DMS 273 (cell line): Measurements from ENCODE around the gene LAMB3.

Source experiments
- DNase-seq: peaks from one replicate; lab custom pipeline; 2025; ENCODE audit not compliant: unreplicated experiment; lab: John Stamatoyannopoulos, UW

The LAMB3 gene

GRCh38 chr1:209634005-209634737 is 18.1 kb downstream of the LAMB3 start:
- no peak for DNase-seq

DNA sequence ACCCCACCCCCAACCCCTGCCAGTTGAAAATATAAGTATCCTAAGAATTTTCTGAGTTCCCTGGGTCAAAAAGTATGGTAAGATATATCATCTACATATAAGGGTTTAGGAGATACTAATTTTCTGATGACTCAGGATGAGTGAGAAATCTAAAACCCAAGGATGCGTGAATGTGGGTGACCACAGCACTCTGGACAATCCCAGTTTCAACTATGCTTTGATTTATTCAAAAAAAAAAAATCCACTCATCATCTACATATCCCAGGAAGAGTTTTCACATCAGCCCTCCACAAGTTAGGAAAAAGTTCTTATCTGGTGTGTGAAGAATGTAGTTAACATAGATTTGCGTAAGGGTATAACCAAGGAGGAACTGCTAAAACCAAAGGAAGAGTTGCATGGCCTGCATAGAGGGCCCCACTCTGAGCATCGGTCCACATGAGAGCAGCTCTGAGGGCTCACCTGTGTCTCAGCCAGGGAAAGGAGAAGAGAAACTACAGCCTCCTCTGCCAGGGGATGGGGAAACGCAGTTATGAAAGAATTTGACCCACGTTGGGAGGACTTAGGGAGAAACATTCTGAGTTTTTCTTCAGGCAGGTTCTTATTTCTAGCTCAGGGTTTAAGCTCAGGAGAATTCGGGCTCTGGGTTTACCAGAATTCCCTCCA is 18.8 kb downstream of the LAMB3 start:
- DNase-seq = no peak

- no peak for DNase-seq
Observed at GRCh38 chr1:209630383-209631225, 21.6 kb downstream of the LAMB3 start.

DNA sequence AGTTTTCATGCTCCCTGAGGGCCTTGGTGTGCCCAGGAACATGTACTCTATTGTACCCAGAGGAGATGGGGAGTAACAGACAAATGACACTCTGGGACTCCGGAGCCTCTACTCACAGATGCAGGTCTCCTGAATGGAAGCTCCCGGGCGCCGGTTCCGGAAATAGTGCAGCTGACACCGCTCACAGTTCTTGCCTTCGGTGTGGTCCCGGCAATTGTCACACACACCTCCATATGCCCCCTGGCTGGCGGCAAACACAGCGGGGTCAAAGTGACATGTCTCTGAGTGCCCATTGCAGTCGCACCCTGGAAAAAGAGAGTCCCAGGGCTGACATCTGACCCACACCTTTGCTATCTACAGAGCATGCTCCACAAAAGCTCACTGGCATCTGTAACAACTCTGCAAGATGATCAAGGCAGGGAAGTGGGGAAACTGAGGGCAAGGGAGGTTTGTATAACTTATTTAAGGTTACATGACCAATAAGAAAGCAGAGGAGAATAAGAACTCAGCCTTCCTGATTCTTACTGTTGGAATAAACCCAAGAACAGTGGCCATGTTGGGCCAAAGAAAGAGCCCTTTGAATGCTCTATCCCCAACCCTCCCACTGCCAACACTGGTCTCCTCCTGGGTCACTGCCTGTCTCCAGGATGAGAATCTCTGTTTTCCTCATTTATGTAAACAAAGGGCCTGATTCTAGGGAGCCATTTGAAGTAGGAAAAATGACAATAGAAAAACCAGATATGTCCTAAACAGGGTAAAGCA is 22.4 kb downstream of the LAMB3 start:
- no peak for DNase-seq

DNA sequence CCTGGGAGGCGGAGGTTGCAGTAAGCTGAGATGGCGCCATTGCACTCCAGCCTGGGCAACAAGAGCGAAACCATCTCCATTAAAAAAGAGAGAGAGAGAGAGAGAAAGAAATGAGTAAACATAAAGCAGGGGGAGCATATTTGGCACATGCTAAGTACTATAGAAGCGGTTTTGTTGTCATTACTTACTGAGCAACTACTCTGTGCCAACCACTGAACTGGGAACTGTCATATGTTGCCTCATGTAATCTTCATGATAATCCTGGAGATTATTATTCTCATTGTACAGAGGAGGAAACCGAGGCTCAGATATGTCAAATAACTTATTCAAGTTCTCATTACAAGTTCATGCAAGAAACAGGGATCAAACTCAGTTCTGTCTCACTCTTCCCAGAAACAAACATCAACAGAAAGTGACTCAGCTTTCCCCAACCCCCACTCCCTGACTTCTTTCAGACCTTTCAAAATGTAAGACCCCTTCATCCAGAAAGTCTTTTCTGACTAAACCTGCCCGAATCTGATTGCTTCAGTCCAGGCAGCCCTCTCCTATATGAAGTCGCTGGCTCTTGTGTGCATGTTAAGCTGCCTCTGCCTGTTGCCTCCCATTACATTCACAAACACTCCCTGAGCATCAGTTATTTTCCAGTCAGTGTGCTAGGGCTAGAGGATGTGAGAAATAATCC is 23.5 kb downstream of the LAMB3 start:
- DNase-seq = no peak

DNA sequence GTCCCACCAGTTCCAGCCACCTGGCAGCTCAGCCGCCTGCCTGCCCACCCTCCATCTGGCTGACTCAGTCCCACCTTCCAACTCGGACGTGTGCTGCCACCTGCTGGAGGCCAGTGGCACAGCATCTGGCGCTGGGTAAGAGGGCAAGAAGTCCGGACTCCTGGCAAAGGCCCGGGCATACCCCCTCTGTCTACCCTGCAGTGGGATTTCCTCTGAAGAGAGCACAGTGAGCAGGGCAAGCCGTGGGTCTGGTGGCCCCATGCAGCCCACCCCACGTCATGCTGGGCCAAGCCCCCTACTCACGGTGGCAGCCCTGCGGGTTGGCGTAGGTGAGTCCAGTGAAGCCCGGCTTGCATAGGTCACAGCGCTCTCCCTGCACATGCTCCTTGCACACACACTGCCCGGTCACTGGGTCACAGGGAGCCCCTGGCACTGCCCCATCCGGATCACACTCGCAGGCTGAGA is 24.5 kb downstream of the LAMB3 start:
- peak; percentile 94 for DNase-seq

DNA sequence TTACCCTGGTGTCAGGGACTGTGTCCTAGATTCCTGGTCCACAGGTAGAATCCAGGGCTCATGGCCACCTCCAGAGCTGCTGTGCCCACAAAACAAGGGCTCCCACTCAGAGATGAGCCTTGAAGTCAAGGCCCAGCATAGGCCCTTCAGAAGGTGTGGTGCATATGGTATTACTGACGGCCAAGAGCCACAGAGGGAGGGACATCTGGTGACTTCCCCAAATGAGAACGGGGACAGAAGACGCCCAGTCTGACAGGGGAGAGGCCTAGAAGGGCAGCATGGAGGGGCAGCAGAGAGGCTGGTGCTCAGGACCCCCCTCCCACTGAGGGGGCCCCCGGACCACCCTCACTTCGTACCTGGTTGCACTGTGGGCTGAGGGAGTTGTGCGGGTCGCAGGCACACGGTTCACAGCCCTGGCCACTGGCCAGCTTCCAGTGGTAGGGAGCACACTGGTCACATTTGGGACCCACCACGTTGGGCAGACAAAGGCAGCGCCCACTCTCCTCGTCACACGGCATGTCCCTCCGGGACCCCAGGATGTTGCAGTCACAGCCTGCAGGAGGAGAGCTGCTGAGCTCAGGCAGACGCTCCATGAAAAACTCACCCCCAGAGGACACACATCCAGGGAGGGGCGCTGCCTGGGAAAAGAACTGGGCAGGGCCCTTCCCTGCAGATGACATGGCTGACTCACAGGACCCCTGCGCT is 25.0 kb downstream of the LAMB3 start:
- peak; percentile 41 for DNase-seq

GRCh38 chr1:209626346-209627026 is 25.7 kb downstream of the LAMB3 start:
- no peak for DNase-seq

DNA sequence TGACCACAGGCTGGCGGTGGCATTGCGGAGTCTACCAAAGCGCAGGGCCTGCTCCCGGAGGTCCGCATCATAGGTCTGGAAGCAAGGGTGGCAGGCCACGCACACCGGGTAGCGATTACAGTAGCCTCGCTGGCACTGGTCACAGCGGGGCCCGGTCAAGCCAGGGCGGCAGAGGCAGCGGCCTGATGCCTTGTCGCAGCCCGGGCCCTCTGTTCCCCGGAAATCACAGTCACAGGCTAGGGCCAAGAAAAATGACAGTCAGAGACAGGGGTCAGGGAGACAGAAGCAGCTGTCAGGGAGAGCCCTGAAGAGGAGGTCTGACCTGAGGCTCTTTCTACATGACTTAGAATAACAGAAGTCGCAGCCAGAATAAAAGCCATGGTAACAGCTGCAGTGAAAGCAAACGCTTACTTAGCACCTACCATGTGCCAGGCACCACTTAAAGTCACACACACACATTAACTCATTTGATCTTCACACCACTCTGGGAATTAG is 26.4 kb downstream of the LAMB3 start:
- DNase-seq = peak; percentile 53

DNA sequence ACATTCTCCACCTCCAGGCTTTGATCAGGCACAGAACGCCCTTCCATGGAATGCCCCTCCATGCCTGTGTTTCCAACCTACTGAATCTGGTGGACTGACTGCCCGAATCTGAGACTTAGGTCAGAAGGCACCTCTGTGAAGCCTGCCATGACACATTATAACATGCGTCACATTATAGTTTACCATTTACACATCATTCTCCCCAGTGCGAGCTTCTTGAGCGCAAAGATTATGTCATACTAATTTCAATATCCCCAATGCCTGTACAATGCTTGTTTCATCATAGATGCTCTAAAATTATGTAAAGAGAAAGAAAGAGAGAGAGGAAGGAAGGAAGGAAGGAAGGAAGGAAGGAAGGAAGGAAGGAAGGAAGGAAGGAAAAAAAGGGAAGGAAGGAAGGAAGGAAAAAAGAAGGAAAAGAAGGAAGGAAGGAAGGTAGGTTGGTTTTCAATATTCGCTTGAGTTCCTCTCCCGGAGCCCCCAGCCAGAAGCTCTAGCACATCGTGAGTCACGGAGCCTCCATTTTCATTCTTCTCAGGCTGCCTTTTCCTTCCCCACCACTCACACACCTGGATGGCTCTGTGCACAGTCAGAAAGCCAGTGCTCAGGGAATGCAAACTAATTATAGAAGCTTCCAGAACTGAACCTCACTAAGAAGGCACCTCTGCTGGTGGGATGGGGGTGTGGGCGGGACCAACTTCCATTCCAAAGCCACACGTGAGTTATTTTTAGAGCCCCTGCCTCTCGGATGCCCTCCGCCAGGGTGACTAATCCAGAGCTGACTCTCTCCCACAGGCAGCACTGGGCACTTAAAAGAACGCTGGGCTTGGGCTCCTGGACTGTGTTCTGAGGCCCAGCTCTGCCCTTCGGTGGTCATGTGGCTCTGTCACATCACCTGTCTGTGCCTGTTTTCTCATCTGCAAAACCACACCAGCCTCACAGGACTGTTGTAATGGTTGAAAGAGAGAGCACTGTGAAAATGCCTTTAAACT is 27.4 kb downstream of the LAMB3 start:
- DNase-seq = no peak

DNA sequence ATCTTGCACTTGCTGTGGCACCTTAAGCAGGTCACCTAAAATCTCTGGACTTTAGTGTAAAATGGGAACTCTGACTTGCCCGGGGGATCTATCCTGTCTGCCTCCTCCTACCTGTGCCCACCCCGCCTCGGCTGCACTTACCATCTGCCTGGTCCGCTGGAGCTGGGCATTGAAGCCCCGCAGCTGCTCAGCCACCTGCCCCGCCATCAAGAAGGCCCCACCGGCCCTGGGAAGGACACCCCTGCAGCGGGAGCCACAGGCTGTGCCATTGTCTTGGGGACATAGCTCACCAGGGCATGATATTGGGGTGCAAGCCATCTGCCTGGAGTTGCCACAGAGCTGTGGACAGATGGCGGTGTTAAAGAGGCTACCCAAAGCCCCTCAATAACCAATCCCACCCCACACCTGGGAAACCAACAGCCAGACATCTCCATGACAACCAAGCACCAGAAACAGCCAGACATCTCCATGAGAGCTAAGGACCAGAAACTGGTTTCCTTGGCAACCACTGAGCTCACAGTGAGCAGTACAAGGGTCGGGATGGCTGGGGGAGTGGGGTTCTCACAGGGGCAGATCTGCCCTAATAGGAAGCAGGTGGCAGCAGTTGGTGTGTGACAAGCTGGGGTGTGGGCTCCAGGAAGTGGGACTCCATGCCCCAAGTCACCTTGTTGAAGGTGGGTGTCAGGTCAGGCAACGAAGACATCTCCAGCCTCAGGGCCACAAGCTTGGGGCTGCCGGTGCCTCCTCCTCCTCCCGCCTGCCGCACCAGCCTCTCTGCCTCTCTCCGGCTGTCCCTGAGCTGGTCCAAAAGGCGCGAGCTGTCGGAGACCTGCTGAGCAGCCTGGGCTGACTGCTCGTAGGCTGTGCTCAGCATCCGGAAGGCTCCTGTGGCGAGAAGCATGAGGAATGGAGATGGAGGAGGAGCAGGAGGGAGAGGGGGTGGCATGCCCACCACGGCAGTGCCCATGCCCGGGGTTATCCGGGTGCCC is 29.1 kb downstream of the LAMB3 start:
- DNase-seq = peak; percentile 37

- no peak for DNase-seq
Observed at GRCh38 chr1:209621741-209622655, 30.2 kb downstream of the LAMB3 start.

- peak; percentile 6 for DNase-seq
Observed at GRCh38 chr1:209621286-209621685, 30.9 kb downstream of the LAMB3 start.

GRCh38 chr1:209620487-209620884 is 31.7 kb downstream of the LAMB3 start:
- peak; percentile 25 for DNase-seq

- DNase-seq = no peak
Observed at GRCh38 chr1:209619696-209620486, 32.3 kb downstream of the LAMB3 start.
